ENCODE results near the gene GMPR. TPM values are rescaled to one million over a fixed set of nuclear protein-coding genes. Genes with fewer than 3 reads are reported as not detected.

GMPR gene
- polyA plus RNA-seq, 1 experiment: 8.6 TPM

- no peak for DNase-seq (ENCODE audit: low read depth, low spot score)
- TF ChIP-seq CTCF (IDR thresholded peaks at IDR 0.05; ENCODE audit: low read depth, low read length): no peak
- ChIA-PET POLR2A (no interaction called here), CTCF (interaction anchor here (0.6 kb wide), 1 partner anchor 77 kb away, joined by 3 read pairs; no protein-coding TSS in a partner anchor)
- peaks cover 11% of the 10 kb centered on the region; the same call in 1 of the 2 replicates for H3K9me3 ChIP-seq (ENCODE audit: control insufficient read depth, insufficient read depth, low read length)
- H3K27me3 ChIP-seq (ENCODE audit: control insufficient read depth, insufficient read depth, low read length): no peaks in the 10 kb centered on the region
- no peak overlapping the region for H3K27ac ChIP-seq (ENCODE audit: low read depth, low read length)
- no peak overlapping the region for H3K4me3 ChIP-seq (ENCODE audit: low read depth, low read length)
Measured at GRCh38 chr6:16326971-16327776, 88.8 kb downstream of the GMPR start.

DNA sequence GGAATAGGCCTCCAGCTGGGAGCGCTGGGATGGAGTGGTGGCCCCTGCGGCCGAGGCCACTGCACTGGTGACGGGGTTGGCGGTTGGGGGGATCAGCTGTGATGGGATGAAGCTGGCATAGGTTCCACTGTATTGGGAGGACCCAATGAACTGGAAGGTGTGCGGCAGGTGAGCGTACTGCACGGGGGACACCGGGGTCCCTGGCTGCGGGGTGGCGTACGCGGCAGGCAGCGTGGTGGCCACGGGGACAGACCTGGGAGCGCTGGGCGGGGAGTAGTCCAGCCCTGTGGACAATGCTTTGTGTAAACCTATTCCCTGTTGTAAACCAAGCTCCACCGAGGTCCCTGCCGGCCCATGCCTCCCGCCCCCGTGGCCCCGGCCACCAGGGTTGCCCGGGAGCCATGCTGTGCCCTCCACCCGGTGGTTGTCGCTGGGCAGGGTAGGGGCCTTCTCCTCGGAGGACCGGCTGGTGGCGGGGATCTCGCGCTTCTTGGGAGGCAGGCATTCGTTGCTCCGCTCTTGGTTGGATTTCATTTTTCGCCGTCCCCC is 89.5 kb downstream of the GMPR start:
- Histone ChIP-seq H3K27ac (ENCODE audit: low read depth, low read length) (no peak overlapping the region), H3K4me3 (ENCODE audit: low read depth, low read length) (no peak overlapping the region), H3K9me3 (ENCODE audit: control insufficient read depth, insufficient read depth, low read length) (peaks cover 11% of the 10 kb centered on the region; the same call in 1 of the 2 replicates), H3K27me3 (ENCODE audit: control insufficient read depth, insufficient read depth, low read length) (no peaks in the 10 kb centered on the region)
- TF ChIP-seq CTCF (IDR thresholded peaks at IDR 0.05; ENCODE audit: low read depth, low read length): no peak
- CTCF ChIA-PET: interaction anchor here (1.4 kb wide), 1 partner anchor 42 kb away, joined by 4 read pairs; no protein-coding TSS in a partner anchor
- no peak for DNase-seq (ENCODE audit: low read depth, low spot score)
- POLR2A ChIA-PET: interaction anchor here (0.6 kb wide), 1 partner anchor 36 kb away, joined by 4 read pairs; no protein-coding TSS in a partner anchor

DNA sequence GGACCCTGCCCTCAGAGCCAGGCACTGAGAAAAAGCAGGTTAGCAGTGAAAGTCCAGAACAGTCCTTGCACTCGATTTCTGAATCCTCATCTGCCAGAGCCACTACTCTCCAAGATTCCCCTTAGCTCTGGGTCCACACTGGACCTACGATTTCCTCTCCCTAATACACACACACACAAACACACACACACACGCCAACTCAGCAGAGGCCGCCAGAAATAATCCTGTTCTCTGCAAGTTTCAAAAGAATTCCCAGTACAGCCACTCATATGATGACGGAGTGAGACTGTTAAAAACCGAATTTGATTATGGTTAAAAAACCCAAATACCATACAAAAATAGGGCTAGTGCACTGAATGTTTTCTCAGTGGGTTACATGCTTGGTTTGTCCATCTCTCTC is 90.8 kb downstream of the GMPR start:
- no peak for DNase-seq (ENCODE audit: low read depth, low spot score)
- POLR2A ChIA-PET: no interaction called here
- Histone ChIP-seq H3K27me3 (ENCODE audit: control insufficient read depth, insufficient read depth, low read length) (no peaks in the 10 kb centered on the region), H3K9me3 (ENCODE audit: control insufficient read depth, insufficient read depth, low read length) (peaks cover 11% of the 10 kb centered on the region; the same call in 1 of the 2 replicates), H3K4me3 (ENCODE audit: low read depth, low read length) (no peak overlapping the region), H3K27ac (ENCODE audit: low read depth, low read length) (no peak overlapping the region)
- no peak for TF ChIP-seq CTCF (IDR thresholded peaks at IDR 0.05; ENCODE audit: low read depth, low read length)
- CTCF ChIA-PET: interaction anchor here (0.9 to 1.4 kb wide), 2 partner anchors 13 to 43 kb away, joined by 3 to 4 read pairs; no protein-coding TSS in a partner anchor

DNA sequence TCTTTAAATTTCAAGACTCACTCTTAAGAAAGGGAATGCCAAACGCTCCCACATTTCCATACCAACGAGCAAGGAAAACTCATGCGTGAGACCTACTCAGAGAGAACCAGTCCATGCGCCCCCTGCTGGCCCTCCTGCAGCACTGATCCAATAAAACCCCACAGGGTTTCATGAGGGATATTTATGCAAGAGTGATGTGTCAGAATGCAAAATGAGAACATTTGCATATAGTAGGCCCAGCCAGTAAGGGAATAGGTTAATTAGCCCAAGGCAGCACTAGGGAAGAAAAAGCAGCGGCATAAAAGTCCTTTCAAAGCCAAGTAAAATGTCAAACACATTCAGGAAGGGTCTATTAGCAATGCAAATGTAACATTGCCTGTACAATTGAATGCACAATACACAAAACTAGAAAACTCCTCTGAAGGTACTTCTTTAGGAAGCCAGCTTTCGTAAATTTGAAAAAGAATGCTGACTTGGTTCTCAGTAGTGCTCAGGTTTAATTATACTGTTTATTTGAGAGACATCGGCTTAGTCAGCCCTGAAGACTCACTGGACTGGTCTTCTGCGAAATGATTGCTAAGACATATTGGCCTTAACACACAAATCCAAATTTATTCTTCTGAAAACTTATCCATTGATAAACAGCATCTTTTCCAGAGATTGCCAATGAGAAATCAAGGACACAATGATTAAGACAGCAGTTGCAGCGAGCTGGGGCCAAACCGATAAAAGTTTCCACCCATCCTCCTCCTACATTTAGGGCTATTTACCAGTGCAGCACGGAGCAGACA is 93.2 kb downstream of the GMPR start:
- Histone ChIP-seq H3K9me3 (ENCODE audit: control insufficient read depth, insufficient read depth, low read length) (peaks cover 7% of the 10 kb centered on the region; the same call in 1 of the 2 replicates), H3K27me3 (ENCODE audit: control insufficient read depth, insufficient read depth, low read length) (no peaks in the 10 kb centered on the region), H3K27ac (ENCODE audit: low read depth, low read length) (no peak overlapping the region), H3K4me3 (ENCODE audit: low read depth, low read length) (no peak overlapping the region)
- TF ChIP-seq CTCF (IDR thresholded peaks at IDR 0.05; ENCODE audit: low read depth, low read length): peak; percentile 97
- no peak for DNase-seq (ENCODE audit: low read depth, low spot score)
- CTCF ChIA-PET: interaction anchor here (0.6 to 5.8 kb wide), 31 partner anchors 8 to 759 kb away, joined by 3 to 38 read pairs (median 5); partner anchors contain the start of gene ATXN1
- POLR2A ChIA-PET: interaction anchor here (0.6 kb wide), 2 partner anchors 430 to 1267 kb away, joined by 3 read pairs; no protein-coding TSS in a partner anchor
